Activated naive CD8-positive, alpha-beta T cell treated with anti-CD3 and anti-CD28 coated beads, Interleukin-2, amount 10 ng/mL, durations not matched to agents 7 days and 5 days (primary cell): ENCODE results near the gene FAM174A. TPM values are rescaled to one million over a fixed set of nuclear protein-coding genes. Genes with fewer than 3 reads are reported as not detected.

Source experiments
- ATAC-seq: fragments of 150-1000 bp; cut with Tn5 transposase; one replicate; pipeline ENCODE4 v1.10.0; 2021; ENCODE audit warnings: low read depth, moderate library complexity
- POLR2A ChIA-PET: fragments of 350-600 bp; sonication (Branson Sonifier 250); formaldehyde crosslinking; loops from one replicate; lab custom pipeline; 2021; ENCODE audit warnings: antibody characterized with exemption; lab: Charles Lee
- DNase-seq: peaks from one replicate; pipeline ENCODE4 v3.0.0; 2021
- H3K27ac Mint-ChIP-seq: one replicate; pipeline ENCODE4 v1.8.0; 2022; ENCODE audit warnings: mild to moderate bottlenecking, mixed read lengths
- H3K27me3 Mint-ChIP-seq: one replicate; pipeline ENCODE4 v1.8.0; 2022; ENCODE audit warnings: mild to moderate bottlenecking, moderate library complexity, mixed read lengths
- H3K36me3 Mint-ChIP-seq: one replicate; pipeline ENCODE4 v1.8.0; 2021; ENCODE audit warnings: mild to moderate bottlenecking, mixed read lengths
- H3K4me1 Mint-ChIP-seq: one replicate; pipeline ENCODE4 v1.8.0; 2021; ENCODE audit warnings: mixed read lengths
- H3K4me3 Mint-ChIP-seq: one replicate; pipeline ENCODE4 v1.8.0; 2022; ENCODE audit warnings: mild to moderate bottlenecking, moderate library complexity, mixed read lengths
- H3K9me3 Mint-ChIP-seq: one replicate; pipeline ENCODE4 v1.8.0; 2021; ENCODE audit warnings: mixed read lengths
- total RNA-seq, 2 experiments: library from RNA; stranded (reverse); gene quantifications; one replicate each; pipeline ENCODE4 v1.2.3, GENCODE V29; 2021

Gene FAM174A
- total RNA-seq = 1 to 10 TPM; 4.5 to 5.3 TPM

GRCh38 chr5:100535060-100536005 lies at the start of gene FAM174A:
TSS of gene FAM174A (plus strand) at chr5:100535374. CDS start at chr5:100535531, 157 bp downstream.
- Mint-ChIP-seq H3K36me3 (peaks cover 16% of the 10 kb centered on the region), H3K9me3 (peaks cover 13% of the 10 kb centered on the region), H3K4me3 (peak within 1 kb of the TSS; percentile 97), H3K4me1 (peaks cover 13% of the 10 kb centered on the region), H3K27me3 (no peaks in the 10 kb centered on the region), H3K27ac (peak within 1 kb of the TSS; percentile 89)
- DNase-seq (peak; percentile 92), ATAC-seq (peak; percentile 90)
- POLR2A ChIA-PET = interaction anchor here (1.1 to 2.1 kb wide), 2 partner anchors 365 to 367 kb away, joined by 3 to 6 read pairs; no protein-coding TSS in a partner anchor

DNA sequence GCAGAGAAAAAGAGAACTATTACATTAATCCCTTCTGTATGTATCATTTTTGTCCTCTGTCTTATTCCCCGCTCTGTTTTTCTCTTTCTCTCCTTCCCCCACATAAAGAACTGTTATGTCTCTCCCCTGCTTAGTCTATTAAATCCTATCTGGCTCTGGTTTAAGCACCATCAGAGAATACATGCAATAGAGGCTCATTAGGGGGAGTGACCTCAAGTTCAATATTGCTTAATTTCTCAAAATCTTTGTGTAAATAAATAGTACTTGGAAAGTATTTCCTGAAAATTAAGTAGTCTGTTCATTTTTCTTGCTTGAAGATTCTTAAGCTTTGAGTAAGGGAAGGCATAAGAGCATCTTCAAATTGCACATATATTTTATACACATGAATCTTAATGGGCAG lies 41.2 kb upstream of the FAM174A start:
- H3K27me3 Mint-ChIP-seq = no peaks in the 10 kb centered on the region
- H3K9me3 Mint-ChIP-seq = no peaks in the 10 kb centered on the region
- POLR2A ChIA-PET = no interaction called here
- H3K4me3 Mint-ChIP-seq = no peak overlapping the region
- H3K4me1 Mint-ChIP-seq = no peaks in the 10 kb centered on the region
- no peak for ATAC-seq
- no peak overlapping the region for H3K27ac Mint-ChIP-seq
- DNase-seq = no peak
- H3K36me3 Mint-ChIP-seq = no peaks in the 10 kb centered on the region

DNA sequence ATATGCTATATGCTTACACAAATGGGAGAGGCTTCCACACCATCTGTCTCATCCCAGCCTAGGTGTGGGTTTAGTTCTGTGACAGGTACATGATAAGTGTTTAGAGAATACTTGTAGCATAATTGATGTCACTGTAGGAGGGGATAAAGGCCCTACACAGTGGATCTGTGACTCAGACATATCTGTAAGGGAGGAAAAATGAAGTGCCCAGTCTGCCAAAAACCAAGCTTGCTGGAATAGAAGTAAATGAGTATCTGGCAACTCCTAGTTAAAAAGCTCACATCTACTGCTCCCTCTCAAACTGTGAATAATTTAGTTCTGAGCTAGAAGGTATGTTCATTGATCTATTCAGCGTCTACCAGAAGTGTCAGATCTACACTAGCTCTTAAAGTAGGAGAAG lies 38.9 kb upstream of the FAM174A start:
- H3K27ac Mint-ChIP-seq = no peak overlapping the region
- no peaks in the 10 kb centered on the region for H3K9me3 Mint-ChIP-seq
- no peaks in the 10 kb centered on the region for H3K27me3 Mint-ChIP-seq
- no peak overlapping the region for H3K4me3 Mint-ChIP-seq
- no peaks in the 10 kb centered on the region for H3K36me3 Mint-ChIP-seq
- ATAC-seq (no peak), DNase-seq (no peak)
- no peaks in the 10 kb centered on the region for H3K4me1 Mint-ChIP-seq
- POLR2A ChIA-PET = no interaction called here

- H3K4me3 Mint-ChIP-seq = no peak overlapping the region
- H3K36me3 Mint-ChIP-seq = no peaks in the 10 kb centered on the region
- H3K9me3 Mint-ChIP-seq = no peaks in the 10 kb centered on the region
- H3K27ac Mint-ChIP-seq = no peak overlapping the region
- no peak for DNase-seq
- H3K4me1 Mint-ChIP-seq = no peaks in the 10 kb centered on the region
- H3K27me3 Mint-ChIP-seq = no peaks in the 10 kb centered on the region
- POLR2A ChIA-PET = no interaction called here
- no peak for ATAC-seq
Measured at GRCh38 chr5:100502684-100503083, 32.5 kb upstream of the FAM174A start.

GRCh38 chr5:100505984-100506670 lies 29.0 kb upstream of the FAM174A start:
- POLR2A ChIA-PET = no interaction called here
- Mint-ChIP-seq H3K9me3 (no peaks in the 10 kb centered on the region), H3K27ac (no peak overlapping the region), H3K4me3 (no peak overlapping the region), H3K4me1 (no peaks in the 10 kb centered on the region), H3K27me3 (no peaks in the 10 kb centered on the region), H3K36me3 (no peaks in the 10 kb centered on the region)
- DNase-seq (no peak), ATAC-seq (no peak)

GRCh38 chr5:100516285-100516684 lies 18.9 kb upstream of the FAM174A start:
- Mint-ChIP-seq H3K27ac (no peak overlapping the region), H3K9me3 (peaks cover 13% of the 10 kb centered on the region), H3K36me3 (peaks cover 4% of the 10 kb centered on the region), H3K4me1 (no peaks in the 10 kb centered on the region), H3K4me3 (no peak overlapping the region), H3K27me3 (no peaks in the 10 kb centered on the region)
- POLR2A ChIA-PET = no interaction called here
- ATAC-seq = no peak
- DNase-seq = no peak

- H3K4me1 Mint-ChIP-seq = no peaks in the 10 kb centered on the region
- no peak overlapping the region for H3K27ac Mint-ChIP-seq
- ATAC-seq = no peak
- DNase-seq = no peak
- H3K9me3 Mint-ChIP-seq = peaks cover 16% of the 10 kb centered on the region
- peaks cover 4% of the 10 kb centered on the region for H3K36me3 Mint-ChIP-seq
- no peak overlapping the region for H3K4me3 Mint-ChIP-seq
- no peaks in the 10 kb centered on the region for H3K27me3 Mint-ChIP-seq
- POLR2A ChIA-PET = no interaction called here
Measured at GRCh38 chr5:100517301-100517974, 17.7 kb upstream of the FAM174A start.

- no peaks in the 10 kb centered on the region for H3K27me3 Mint-ChIP-seq
Measured at GRCh38 chr5:100518377-100518776, 16.8 kb upstream of the FAM174A start.

GRCh38 chr5:100519075-100519474 lies 16.1 kb upstream of the FAM174A start:
- no peak overlapping the region for H3K27ac Mint-ChIP-seq
- no peaks in the 10 kb centered on the region for H3K27me3 Mint-ChIP-seq
- POLR2A ChIA-PET = no interaction called here
- peaks cover 16% of the 10 kb centered on the region for H3K9me3 Mint-ChIP-seq
- H3K4me3 Mint-ChIP-seq = no peak overlapping the region
- no peak for DNase-seq
- peaks cover 4% of the 10 kb centered on the region for H3K36me3 Mint-ChIP-seq
- H3K4me1 Mint-ChIP-seq = no peaks in the 10 kb centered on the region
- ATAC-seq = no peak

More at GRCh38 chr5:100518377-100518776, 16.8 kb upstream of the FAM174A start:
- peaks cover 4% of the 10 kb centered on the region for H3K36me3 Mint-ChIP-seq
- H3K27ac Mint-ChIP-seq = no peak overlapping the region
- no peaks in the 10 kb centered on the region for H3K4me1 Mint-ChIP-seq
- peaks cover 16% of the 10 kb centered on the region for H3K9me3 Mint-ChIP-seq
- no peak overlapping the region for H3K4me3 Mint-ChIP-seq
- no peak for ATAC-seq
- no peak for DNase-seq
- POLR2A ChIA-PET = no interaction called here

- POLR2A ChIA-PET = no interaction called here
- ATAC-seq (no peak), DNase-seq (no peak)
- no peak overlapping the region for H3K27ac Mint-ChIP-seq
- peaks cover 17% of the 10 kb centered on the region for H3K9me3 Mint-ChIP-seq
- H3K4me3 Mint-ChIP-seq = no peak overlapping the region
- peaks cover 4% of the 10 kb centered on the region for H3K36me3 Mint-ChIP-seq
- H3K4me1 Mint-ChIP-seq = no peaks in the 10 kb centered on the region
- H3K27me3 Mint-ChIP-seq = no peaks in the 10 kb centered on the region
Measured at GRCh38 chr5:100520348-100520747, 14.8 kb upstream of the FAM174A start.

DNA sequence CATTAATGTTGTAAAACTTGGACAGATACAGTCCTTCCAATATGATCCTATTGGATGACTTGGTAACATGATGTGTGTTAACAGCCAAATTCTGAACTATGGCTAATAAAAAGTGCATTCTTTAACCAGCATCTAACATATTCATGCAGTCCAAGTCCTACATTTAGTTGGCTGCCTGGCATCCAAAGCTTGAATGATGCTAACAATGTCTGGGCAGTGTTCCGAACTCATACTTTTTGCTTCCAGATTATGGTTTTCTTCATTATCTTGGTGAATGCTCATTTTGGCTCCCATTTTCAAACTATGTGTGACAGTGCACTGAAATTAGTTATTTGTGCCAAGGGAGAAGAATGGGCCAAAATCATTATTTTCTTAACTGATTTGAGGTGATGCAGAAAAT lies 2.8 kb downstream of the FAM174A start:
- H3K4me3 Mint-ChIP-seq = no peak overlapping the region
- H3K27me3 Mint-ChIP-seq = no peaks in the 10 kb centered on the region
- H3K27ac Mint-ChIP-seq = no peak overlapping the region
- POLR2A ChIA-PET = no interaction called here
- no peaks in the 10 kb centered on the region for H3K9me3 Mint-ChIP-seq
- H3K4me1 Mint-ChIP-seq = peaks cover 16% of the 10 kb centered on the region
- H3K36me3 Mint-ChIP-seq = peaks cover 2% of the 10 kb centered on the region
- ATAC-seq (no peak), DNase-seq (no peak)

GRCh38 chr5:100539519-100539918 lies 4.3 kb downstream of the FAM174A start:
- Mint-ChIP-seq H3K9me3 (no peaks in the 10 kb centered on the region), H3K4me1 (peaks cover 15% of the 10 kb centered on the region), H3K36me3 (no peaks in the 10 kb centered on the region), H3K4me3 (no peak overlapping the region), H3K27me3 (no peaks in the 10 kb centered on the region), H3K27ac (no peak overlapping the region)
- DNase-seq (no peak), ATAC-seq (no peak)
- POLR2A ChIA-PET = no interaction called here

DNA sequence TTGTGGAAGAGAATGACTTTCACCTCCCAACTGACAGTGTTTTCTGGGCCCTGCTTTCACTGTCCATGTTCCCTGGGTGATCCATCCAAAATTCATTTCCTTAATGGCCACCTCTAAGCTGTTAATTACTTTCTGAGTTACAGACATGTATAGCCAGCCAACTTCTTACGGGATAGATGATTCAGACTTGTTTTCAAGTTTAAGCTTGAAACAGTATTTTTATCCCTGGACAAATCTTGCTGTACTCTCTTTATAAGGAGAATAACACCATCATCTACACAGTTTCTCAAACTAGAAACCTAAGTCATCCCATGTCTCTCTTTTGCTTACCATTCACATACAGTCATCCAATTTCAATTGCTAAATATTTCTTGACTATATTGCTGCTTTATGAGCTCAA lies 6.9 kb downstream of the FAM174A start:
- Mint-ChIP-seq H3K4me3 (no peak overlapping the region), H3K27ac (no peak overlapping the region), H3K36me3 (no peaks in the 10 kb centered on the region), H3K4me1 (peaks cover 4% of the 10 kb centered on the region), H3K9me3 (no peaks in the 10 kb centered on the region), H3K27me3 (no peaks in the 10 kb centered on the region)
- DNase-seq (no peak), ATAC-seq (no peak)
- POLR2A ChIA-PET = no interaction called here
